GM21360 (cell line): ENCODE results near the gene CDH8.

ENCODE experiments used
- ATAC-seq: cut with Tn5 transposase; IDR thresholded peaks from one replicate; pipeline ENCODE4 v1.9.1; 2021; ENCODE audit warnings: mild to moderate bottlenecking, moderate library complexity; ENCODE audit not compliant: unreplicated experiment

CDH8 gene

DNA sequence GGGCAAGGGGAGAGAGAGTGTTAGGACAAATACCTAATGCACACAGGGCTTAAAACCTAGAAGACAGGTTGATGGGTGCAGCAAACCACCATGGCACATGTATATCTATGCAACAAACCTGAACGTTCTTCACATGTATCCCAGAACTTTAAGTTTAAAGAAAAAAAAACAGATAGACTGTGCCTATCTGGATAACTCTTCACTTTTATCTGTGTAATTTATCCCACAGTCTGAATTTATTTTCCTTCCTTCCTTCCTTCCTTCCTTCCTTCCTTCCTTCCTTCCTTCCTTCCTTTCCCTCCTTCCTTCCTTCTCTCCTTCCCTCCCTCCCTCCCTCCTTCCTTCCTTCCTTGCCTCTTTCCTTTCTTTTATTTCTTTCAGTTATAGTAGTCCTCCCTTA lies 370.7 kb downstream of the CDH8 start:
- ATAC-seq = no peak

DNA sequence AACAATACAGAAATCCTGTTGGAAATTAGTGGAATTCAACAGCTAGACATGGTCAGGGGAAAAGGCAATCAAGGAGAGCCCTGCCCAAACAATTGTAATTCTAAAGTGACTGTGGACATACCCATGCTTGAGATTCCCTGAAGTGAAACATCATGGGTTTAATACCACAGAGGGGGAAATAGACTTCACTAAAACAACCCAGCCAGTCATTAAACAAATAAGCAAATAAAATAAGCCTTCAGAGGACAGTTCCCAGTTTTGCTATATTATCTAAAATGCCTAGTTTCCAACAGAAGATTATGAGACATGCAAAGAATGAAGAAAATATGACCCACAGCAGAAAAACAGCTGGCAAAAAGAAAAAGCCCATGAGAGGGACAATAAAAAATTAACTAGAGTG lies 376.3 kb downstream of the CDH8 start:
- ATAC-seq = no peak

DNA sequence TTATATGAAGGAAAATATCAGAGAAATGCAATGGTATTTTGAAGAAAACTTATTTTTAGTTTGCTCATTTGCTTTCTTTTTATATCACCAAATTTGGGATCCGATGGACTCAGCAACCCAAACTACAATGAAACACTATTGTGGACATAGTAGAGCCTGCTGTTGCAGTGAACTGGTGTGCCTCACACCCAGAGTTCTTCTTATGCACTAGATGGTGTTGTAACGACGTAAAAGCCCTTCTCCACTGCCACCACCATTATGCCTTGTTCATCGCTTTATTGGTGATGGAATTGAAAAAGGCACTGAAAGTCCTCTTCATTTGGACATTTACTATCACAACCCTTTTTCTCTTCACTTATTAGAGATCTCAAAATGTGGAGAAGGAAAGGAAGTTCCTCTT lies 381.3 kb downstream of the CDH8 start:
- no peak for ATAC-seq

GRCh38 chr16:61653544-61653943 lies 382.7 kb downstream of the CDH8 start:
- no peak for ATAC-seq

DNA sequence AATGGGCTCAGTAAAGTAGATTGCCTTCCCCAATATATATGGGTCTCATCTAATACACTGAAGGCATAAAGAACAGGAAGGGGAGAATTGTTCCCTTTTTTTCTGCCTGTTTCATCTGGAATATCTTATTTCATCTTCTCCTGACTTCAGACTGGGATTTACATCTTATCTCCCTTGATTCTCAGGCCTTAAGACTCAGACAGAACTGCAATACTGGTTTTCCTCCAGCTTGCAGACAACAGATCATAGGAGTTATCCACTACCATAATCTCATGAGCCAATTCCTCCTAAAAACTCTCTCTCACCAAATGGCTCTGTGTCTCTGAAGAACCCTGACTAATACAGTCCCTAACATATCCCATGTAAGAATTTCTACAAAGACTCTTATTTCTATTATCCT lies 390.7 kb downstream of the CDH8 start:
- ATAC-seq = no peak

DNA sequence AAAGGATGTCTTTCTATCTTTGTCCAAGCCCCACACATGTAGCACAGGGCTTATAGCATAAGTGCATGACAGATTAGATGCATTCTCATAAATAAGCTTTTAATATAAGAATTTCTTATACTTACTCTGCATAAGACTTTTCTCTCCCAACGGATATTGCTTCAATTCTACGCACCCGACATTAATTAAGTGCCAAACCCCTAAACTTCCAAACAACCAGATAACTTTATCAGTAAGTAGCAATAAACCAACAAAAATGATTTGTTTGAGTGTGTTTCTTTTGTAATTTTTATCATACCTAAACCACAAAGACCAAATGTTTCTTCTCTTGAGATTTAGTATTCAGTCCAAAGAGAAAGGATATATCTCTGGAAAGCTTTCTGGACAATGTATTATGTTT lies 391.5 kb downstream of the CDH8 start:
- no peak for ATAC-seq

- no peak for ATAC-seq
Observed at GRCh38 chr16:61617219-61617783, 418.9 kb downstream of the CDH8 start.

DNA sequence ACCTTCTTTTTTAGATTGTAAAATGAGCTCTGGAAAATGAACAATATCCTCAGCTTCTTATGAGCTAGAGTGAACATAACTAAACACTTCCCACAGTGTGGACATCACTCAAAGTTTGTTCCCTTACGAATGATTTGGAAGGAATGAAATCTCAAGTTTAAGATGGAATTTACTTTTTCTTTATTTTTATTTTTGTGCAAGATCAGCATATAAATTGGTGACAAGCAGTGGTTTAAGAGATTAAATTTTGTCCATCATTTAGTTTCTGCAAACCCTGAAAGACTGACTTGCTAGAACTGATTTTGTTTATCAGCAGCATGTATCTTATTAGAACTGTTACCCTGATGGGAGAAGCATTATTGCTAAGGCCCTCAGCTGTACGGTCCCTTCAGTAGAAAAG lies 420.1 kb downstream of the CDH8 start:
- no peak for ATAC-seq

DNA sequence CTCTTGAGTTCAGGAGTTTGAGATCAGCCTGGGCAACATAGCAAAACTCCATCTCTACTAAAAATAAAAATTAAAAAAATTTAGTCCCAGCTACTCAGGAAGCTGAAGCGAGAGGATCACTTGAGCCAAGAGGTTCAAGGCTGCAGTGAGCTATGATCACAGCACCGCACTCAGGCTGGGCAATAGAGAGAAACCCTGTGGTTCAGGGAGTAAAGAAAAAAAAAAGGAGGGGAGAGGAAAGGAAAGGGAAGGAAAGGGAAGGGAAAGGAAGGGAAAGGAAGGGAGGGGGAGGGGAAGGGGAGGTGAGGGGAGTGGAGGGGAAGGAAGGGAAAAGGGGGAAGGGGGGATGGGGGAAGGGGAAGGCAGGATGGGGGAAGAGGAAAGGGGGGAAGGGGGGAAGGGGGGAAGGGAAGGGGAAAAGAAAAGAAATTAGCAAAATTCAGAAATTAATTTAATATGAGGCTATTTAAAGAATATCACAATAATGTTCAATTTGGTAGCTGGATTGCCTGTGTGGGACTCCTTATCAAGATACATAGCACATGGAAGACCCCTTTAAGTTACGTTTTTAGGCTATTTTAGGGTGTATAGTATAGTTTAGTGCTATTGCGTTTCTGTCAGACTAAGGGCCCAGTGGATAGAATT lies 424.3 kb downstream of the CDH8 start:
- no peak for ATAC-seq

DNA sequence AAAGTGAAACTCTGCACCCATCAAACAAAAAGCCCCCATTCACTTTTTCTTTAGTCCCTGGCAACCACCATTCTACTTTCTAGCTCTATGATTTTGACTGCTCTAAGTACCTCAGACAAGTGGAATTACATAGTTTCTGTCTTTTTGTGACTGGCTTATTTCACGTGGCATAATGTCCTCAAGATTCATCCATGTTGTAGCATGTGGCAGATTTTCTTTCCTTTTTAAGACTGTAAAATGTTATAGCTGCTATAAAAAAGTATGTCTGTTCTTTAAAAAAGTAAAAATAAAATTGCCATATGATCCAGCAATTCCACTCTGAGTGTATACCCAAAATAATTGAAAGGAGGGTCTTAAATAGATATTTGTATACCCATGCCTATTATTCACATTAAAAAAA lies 429.7 kb downstream of the CDH8 start:
- ATAC-seq = no peak
